GM12891 (cell line): ENCODE measurements around the gene MYCBP2.

Experiments
- DNase-seq: peaks from one replicate; pipeline ENCODE4 v3.0.0; 2011; ENCODE audit warnings: low spot score; ENCODE audit not compliant: insufficient read length
- FAIRE-seq: peaks from 2 replicates; lab custom pipeline; 2011; peaks lifted over from hg19 to GRCh38; lab: Jason Lieb, UNC
- PAX5 ChIP-seq: IDR thresholded peaks from 2 replicates; pipeline ENCODE4 v1.6.1; 2011; ENCODE audit warnings: low read length, moderate library complexity, mild to moderate bottlenecking; ENCODE audit not compliant: insufficient read depth, severe bottlenecking
- POLR2A ChIP-seq: IDR thresholded peaks from 2 replicates; pipeline ENCODE4 v1.6.1; 2011; ENCODE audit warnings: low read depth, low read length, control low read depth
- POLR2AphosphoS5 ChIP-seq: IDR thresholded peaks from 2 replicates; pipeline ENCODE4 v1.6.1; 2011; ENCODE audit warnings: low read depth, low read length, control low read depth
- POU2F2 ChIP-seq: IDR thresholded peaks from 2 replicates; pipeline ENCODE4 v1.6.1; 2011; ENCODE audit warnings: low read depth, mild to moderate bottlenecking, control low read depth, low read length, moderate library complexity
- SPI1 ChIP-seq: IDR thresholded peaks from 2 replicates; pipeline ENCODE4 v1.6.1; 2011; ENCODE audit warnings: low read depth, low read length, control low read depth
- TAF1 ChIP-seq: IDR thresholded peaks from 2 replicates; pipeline ENCODE4 v1.6.1; 2011; ENCODE audit warnings: low read depth, low read length, control low read depth

MYCBP2 gene

GRCh38 chr13:77084755-77085154, 242.1 kb downstream of the MYCBP2 start:
- no peak for DNase-seq
- FAIRE-seq, result no peak
- TF ChIP-seq POU2F2, result no peak
- TF ChIP-seq TAF1, result no peak
- no peak for TF ChIP-seq POLR2A
- no peak for TF ChIP-seq POLR2AphosphoS5
- no peak for TF ChIP-seq PAX5
- no peak for TF ChIP-seq SPI1

GRCh38 chr13:77079902-77080413, 246.9 kb downstream of the MYCBP2 start:
- FAIRE-seq, result no peak
- DNase-seq, result no peak
- TF ChIP-seq POU2F2, result no peak
- TF ChIP-seq TAF1, result no peak
- no peak for TF ChIP-seq SPI1
- no peak for TF ChIP-seq POLR2A
- TF ChIP-seq PAX5, result no peak
- TF ChIP-seq POLR2AphosphoS5, result no peak

DNA sequence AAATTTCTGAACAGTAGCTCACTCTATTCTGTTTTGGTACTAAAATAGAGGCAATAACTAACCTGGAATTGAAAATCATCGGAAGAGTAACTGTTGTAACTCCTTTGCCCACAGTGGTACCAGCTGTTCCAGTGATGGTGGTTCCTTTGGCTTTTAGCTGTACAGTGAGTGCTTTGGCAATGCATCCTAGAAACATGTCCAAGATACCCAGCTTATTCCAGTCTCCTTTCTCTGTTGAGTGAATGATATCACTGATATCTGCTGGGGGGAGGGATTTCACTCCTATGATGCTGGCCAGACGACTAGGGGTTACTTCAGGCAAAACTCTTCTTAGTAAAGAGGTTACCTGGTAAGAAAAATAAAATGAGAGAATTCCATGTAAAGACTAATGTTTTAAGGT, 259.4 kb downstream of the MYCBP2 start:
- FAIRE-seq, result no peak
- TF ChIP-seq POU2F2 (no peak), TAF1 (no peak), SPI1 (no peak), POLR2A (no peak), PAX5 (no peak), POLR2AphosphoS5 (no peak)
- no peak for DNase-seq

DNA sequence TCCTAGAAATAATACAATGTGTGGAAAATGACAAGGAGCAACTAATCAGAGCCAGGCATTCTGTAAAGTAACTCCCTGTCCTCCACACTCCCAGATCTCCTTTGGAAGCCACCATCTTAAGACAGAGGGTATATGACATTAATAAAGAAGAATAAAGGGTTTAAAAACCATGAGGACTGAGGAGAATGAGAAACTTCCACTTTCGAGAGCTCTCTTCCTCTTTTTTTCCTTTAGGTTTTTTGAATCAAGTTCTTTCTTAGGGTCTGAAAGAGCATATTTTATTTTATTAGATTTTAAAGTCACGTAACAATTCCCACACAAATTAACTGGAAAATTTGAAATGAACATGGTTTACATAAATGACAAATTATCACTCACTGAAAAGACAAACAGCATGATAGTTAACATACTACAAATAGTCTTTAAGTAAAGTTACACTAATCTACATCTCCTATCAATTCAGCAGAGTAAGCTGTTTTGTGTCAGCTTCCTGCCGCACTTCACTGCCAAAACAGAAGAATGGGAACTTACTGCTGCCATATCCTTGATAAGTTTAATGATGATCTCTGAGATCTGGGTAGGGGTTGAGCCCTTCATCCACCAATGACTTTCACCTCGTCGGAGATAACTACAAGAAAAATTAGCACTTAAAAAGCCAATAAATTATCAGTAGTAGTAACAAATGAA, 261.3 kb downstream of the MYCBP2 start:
- FAIRE-seq, result peak; percentile 38
- TF ChIP-seq SPI1, result peak; percentile 41; the same call in 1 of the 2 replicates
- no peak for TF ChIP-seq POLR2AphosphoS5

DNA sequence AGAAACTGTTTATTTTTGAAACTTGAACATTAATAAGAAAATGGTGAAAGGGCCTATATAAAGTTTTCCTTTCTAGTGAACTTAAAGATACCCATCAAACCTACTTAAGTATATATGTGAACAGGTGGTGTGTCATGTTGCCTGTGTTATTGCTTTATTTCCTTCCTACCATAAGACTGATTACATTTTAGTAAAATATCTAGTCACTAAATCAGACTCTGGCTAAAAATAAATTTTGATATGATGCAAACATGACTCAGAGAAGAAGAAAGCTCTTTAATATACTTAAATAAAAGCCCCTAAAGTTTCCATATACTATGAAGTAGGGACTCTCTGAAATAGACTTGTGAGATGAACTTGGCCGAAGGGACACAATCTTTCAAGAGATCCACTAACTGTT, 264.8 kb downstream of the MYCBP2 start:
- TF ChIP-seq POU2F2 (no peak), POLR2A (no peak)
- DNase-seq (no peak), FAIRE-seq (no peak)

More for the DNA sequence above, 261.3 kb downstream of the MYCBP2 start:
- no peak for DNase-seq

- FAIRE-seq, result no peak
- DNase-seq, result no peak
- TF ChIP-seq POU2F2, result no peak
- TF ChIP-seq POLR2AphosphoS5, result no peak
- TF ChIP-seq POLR2A, result no peak
- TF ChIP-seq TAF1, result no peak
- TF ChIP-seq SPI1, result no peak
- TF ChIP-seq PAX5, result no peak
Observed at GRCh38 chr13:77061362-77061761, 265.5 kb downstream of the MYCBP2 start.

DNA sequence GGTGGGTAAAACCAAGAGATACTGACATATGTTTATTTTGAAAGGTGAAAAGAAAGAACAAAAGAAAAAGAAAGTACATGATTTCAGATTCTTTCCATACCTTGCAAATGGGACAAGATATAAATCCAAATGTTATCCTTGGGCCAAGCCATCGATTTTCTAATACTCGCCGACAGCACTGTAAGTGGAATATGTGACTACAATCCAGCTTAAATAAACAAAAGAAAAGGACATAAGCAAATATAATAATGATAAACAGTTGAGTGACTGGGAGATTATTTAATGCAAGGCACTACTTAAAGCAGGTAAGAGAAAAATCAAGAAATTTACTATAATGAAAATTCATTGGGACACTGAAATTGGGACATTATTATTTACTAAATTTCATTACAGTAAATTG, 270.0 kb downstream of the MYCBP2 start:
- FAIRE-seq, result no peak
- TF ChIP-seq POLR2AphosphoS5, result no peak
- TF ChIP-seq SPI1, result no peak
- no peak for DNase-seq

DNA sequence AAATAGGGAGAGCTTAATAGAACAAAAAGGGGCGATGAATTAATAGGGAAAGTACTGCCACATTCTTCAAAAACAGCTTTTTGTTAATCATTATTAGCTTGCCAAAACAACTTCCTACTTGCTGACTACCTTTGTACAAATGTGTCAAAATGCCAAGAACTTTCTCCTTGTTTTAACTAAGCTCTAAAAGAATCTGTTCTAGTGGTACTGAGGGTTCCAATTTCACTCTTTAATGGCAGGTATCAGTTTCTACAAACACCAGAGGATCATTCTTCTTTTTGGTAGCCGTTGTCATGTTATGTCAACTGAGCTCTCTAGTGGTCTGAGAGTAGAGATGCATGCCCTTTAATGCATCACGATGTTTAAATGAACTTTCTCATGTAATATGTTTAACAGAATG, 270.5 kb downstream of the MYCBP2 start:
- TF ChIP-seq POLR2AphosphoS5, result no peak
- no peak for TF ChIP-seq POU2F2
- TF ChIP-seq TAF1, result no peak
- no peak for FAIRE-seq

GRCh38 chr13:77055158-77055557, 271.7 kb downstream of the MYCBP2 start:
- DNase-seq, result no peak
- TF ChIP-seq SPI1, result no peak
- no peak for TF ChIP-seq POLR2AphosphoS5
- TF ChIP-seq PAX5, result no peak
- no peak for TF ChIP-seq POLR2A
- no peak for FAIRE-seq

More for the DNA sequence above, 270.5 kb downstream of the MYCBP2 start:
- no peak for DNase-seq

DNA sequence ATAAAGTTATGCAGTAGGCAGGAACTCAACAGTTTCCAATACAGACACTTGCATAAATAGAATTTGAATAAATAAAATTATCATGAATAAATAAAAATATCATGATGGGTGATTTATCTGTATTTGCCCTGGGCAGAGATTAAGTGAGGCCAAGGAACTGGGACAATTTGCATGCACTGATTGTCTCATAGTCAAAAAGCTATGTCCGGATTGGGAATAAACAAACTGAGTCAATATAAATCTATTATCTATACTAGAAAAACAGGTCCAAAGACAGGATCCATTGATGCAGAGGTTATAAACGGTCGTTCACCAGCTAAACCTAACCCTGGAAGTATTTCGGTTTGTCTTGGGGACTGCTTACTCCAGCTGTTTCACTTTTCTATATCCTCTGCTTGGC, 273.7 kb downstream of the MYCBP2 start:
- FAIRE-seq (no peak), DNase-seq (no peak)
- TF ChIP-seq SPI1 (no peak), POU2F2 (no peak), POLR2A (no peak), POLR2AphosphoS5 (no peak), TAF1 (no peak), PAX5 (no peak)
